HEK293T (cell line): ENCODE data around the gene GPR158.

Source experiments
- BHLHE40 ChIP-seq: fragments of 450-650 bp; IDR thresholded peaks from 2 replicates; pipeline ENCODE4 v1.6.1; 2016; ENCODE audit warnings: mild to moderate bottlenecking, moderate library complexity, borderline replicate concordance
- ELF4 ChIP-seq: fragments of 450-650 bp; IDR thresholded peaks from 2 replicates; pipeline ENCODE4 v1.6.1; 2017; ENCODE audit warnings: antibody characterized with exemption
- FOXA1 ChIP-seq: fragments of 450-650 bp; IDR thresholded peaks from 2 replicates; pipeline ENCODE4 v1.6.1; 2016; ENCODE audit warnings: mild to moderate bottlenecking
- FOXM1 ChIP-seq: fragments of 450-650 bp; IDR thresholded peaks from 2 replicates; pipeline ENCODE4 v1.6.1; 2017; ENCODE audit warnings: mild to moderate bottlenecking, borderline replicate concordance
- HDGF ChIP-seq: fragments of 450-650 bp; IDR thresholded peaks from 2 replicates; pipeline ENCODE4 v1.6.1; 2017; ENCODE audit warnings: antibody characterized with exemption, borderline replicate concordance
- NFRKB ChIP-seq: fragments of 450-650 bp; IDR thresholded peaks from 2 replicates; pipeline ENCODE4 v1.6.1; 2016; ENCODE audit warnings: mild to moderate bottlenecking, moderate library complexity
- SP1 ChIP-seq: fragments of 450-650 bp; IDR thresholded peaks from 2 replicates; pipeline ENCODE4 v1.6.1; 2017
- SUZ12 ChIP-seq: fragments of 450-650 bp; IDR thresholded peaks from 2 replicates; pipeline ENCODE4 v1.6.1; 2016; ENCODE audit warnings: mild to moderate bottlenecking
- TARDBP ChIP-seq: fragments of 450-650 bp; IDR thresholded peaks from 2 replicates; pipeline ENCODE4 v1.6.1; 2016
- ZNF384 ChIP-seq: fragments of 450-650 bp; IDR thresholded peaks from 2 replicates; pipeline ENCODE4 v1.6.1; 2016

GRCh38 chr10:25159591-25159990, 15.2 kb upstream of the GPR158 start:
- no peak for TF ChIP-seq FOXA1
- TF ChIP-seq HDGF, result no peak
- no peak for TF ChIP-seq BHLHE40
- TF ChIP-seq ZNF384, result no peak
- no peak for TF ChIP-seq FOXM1
- no peak for TF ChIP-seq SP1
- TF ChIP-seq TARDBP, result no peak
- no peak for TF ChIP-seq NFRKB
- TF ChIP-seq ELF4, result no peak
- no peak for TF ChIP-seq SUZ12
